Ascending aorta (tissue), 2 donors: ENCODE measurements around the gene PIBF1. TPM values are rescaled to one million over a fixed set of nuclear protein-coding genes. Genes with fewer than 3 reads are reported as not detected.
A peak's percentile ranks its signal among the peaks of the same experiment; 100 is the strongest.

ENCODE experiments used
- DNase-seq, 2 donors: peaks; one replicate each; pipeline ENCODE4 v3.0.0-alpha.2; 2019; ENCODE audit warnings: low spot score in 2 of 2
- H3K27ac ChIP-seq, 2 donors: fragments of 200-600 bp; sonication (generic); one replicate each; pipeline ENCODE4 v1.5.1; 2016 to 2017; ENCODE audit warnings: mild to moderate bottlenecking in 1 of 2
- H3K27me3 ChIP-seq: fragments of 200-600 bp; sonication (generic); one replicate; pipeline ENCODE4 v1.5.1; 2017
- H3K36me3 ChIP-seq, 2 donors: fragments of 200-600 bp; sonication (generic); one replicate each; pipeline ENCODE4 v1.5.1; 2016
- H3K4me1 ChIP-seq, 2 donors: fragments of 200-600 bp; sonication (generic); one replicate each; pipeline ENCODE4 v1.5.1; 2016 to 2017; ENCODE audit warnings: mild to moderate bottlenecking in 1 of 2
- H3K4me3 ChIP-seq, 2 donors: fragments of 200-600 bp; sonication (generic); one replicate each; pipeline ENCODE4 v1.5.1; 2016 to 2017; ENCODE audit warnings: mild to moderate bottlenecking in 1 of 2
- H3K9me3 ChIP-seq, 2 donors: fragments of 200-600 bp; sonication (generic); one replicate each; pipeline ENCODE4 v1.5.1; 2016
- CTCF ChIP-seq, 3 experiments: fragments of 200-600 bp in 2 of 3; fragments of 450-650 bp in 1 of 3; sonication (generic) in 2 of 3; IDR thresholded peaks; one replicate each; pipeline ENCODE4 v1.5.1; 2016 to 2019; ENCODE audit warnings: antibody characterized with exemption in 3 of 3, mild to moderate bottlenecking in 1 of 3, moderate library complexity in 1 of 3
- intact Hi-C: fragments of 100-400 bp; cut with DNase I; formaldehyde crosslinking; loops from one replicate; pipeline ENCODE4 v1.15.1; 2023
- total RNA-seq: library from RNA; depleted of rRNA; stranded (reverse); fragments of >200 nt; gene quantifications from one replicate; pipeline ENCODE4 v1.1.0, GENCODE V29; 2016

PIBF1 gene
- total RNA-seq = 17.0 TPM

DNA sequence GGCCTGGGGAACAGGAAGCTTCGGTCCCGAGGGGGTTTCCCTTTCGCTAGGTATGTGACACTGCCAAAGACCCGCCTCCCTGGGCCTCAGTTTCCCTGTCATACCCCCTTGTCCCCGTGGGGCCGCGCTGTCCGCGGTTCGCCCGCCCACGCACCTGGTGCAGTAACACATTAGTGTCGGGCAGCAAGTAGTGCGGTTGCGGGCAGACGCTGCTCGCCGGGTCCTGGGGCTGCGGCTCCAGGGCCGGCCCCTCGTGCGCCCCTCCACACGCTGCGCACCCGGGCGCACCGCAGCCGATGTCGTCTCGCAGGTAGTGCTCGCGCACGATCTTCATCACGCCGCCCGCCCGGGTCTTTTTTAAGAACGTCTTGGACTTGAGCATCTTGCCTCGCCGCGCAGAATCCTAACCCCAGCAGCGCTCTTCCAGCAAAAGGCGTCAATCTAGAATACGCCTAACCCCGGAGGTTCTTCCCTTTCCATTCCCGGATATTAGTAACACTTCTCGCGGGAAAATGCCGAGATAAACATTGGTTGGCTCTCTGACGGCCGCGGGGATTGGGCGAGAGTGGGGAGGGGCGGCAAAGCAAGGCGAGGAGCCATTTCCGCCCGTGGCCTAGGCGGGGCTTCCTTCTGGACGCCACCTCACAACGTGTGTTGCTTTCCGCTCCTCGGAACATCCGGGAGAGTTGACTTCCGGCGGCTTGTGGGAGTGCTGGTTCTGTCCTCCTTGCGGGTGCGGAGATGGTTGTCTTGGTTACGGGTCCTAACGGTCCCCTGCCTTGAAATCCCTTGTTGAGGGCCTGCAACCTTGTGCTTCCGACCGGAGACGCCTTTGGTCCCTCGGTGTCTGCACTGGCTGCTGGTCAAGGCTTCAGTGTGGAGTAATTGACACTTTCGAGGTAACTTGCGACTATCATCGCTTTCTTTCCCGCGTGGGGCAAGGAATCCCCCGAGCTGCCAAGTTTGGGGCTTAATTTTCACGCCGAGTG lies at the start of gene PIBF1, which contains the start of gene DIS3:
Gene PIBF1 (plus strand): TSS at position 683 of the 989 bp plus-strand sequence. CDS start 1,337 bp downstream, outside the sequence.
Gene DIS3 (minus strand): TSS at position 450 of the 989 bp plus-strand sequence. CDS start 68 bp downstream, at position 382.
- Histone ChIP-seq H3K4me1 (peaks cover 0 to 21% of the 10 kb centered on the region in 2 donors), H3K4me3 (peak within 1 kb of the TSS; percentile 88 to 92), H3K36me3 (peaks cover 15 to 25% of the 10 kb centered on the region in 2 donors), H3K27me3 (no peaks in the 10 kb centered on the region), H3K9me3 (no peaks in the 10 kb centered on the region), H3K27ac (peak within 1 kb of the TSS; percentile 85 to 92)
- no peak for TF ChIP-seq CTCF (IDR thresholded peaks at IDR 0.05)
- DNase-seq = peak; percentile 93 to 99
- intact Hi-C loops = loop anchor here (1.0 to 10.0 kb wide), 3 partner anchors 54 to 1353 kb away; partner anchors contain the start of genes BORA, KLF12 and MZT1

- H3K4me1 ChIP-seq = no peaks in the 10 kb centered on the region
- no peak for TF ChIP-seq CTCF (IDR thresholded peaks at IDR 0.05)
- no peaks in the 10 kb centered on the region for H3K36me3 ChIP-seq
- no peak overlapping the region for H3K27ac ChIP-seq
- H3K4me3 ChIP-seq = no peak overlapping the region
- no peak for DNase-seq
- H3K27me3 ChIP-seq = no peaks in the 10 kb centered on the region
- H3K9me3 ChIP-seq = no peaks in the 10 kb centered on the region
- intact Hi-C loops = no loop called here
Measured at GRCh38 chr13:72737033-72737432, 44.9 kb upstream of the PIBF1 start.

DNA sequence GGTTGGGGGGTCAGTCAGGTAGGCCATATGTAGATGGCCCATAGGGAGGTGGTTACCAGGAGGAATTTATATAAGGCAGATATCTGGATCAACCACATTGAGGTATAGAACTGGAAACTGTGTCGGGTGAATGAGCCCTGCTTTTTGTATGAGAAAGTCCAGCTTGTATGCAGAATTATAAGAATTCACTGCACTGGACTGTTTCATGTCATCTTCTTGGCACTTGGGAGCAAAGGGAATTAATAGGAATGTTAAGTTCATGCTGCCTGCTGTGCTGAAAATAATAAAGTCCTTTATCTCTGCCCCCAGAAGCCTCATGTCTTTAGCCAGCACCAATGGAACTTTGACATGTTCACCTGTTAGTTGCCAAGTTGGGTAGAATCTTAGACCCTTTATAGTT lies 41.9 kb upstream of the PIBF1 start:
- Histone ChIP-seq H3K4me3 (no peak overlapping the region), H3K4me1 (no peaks in the 10 kb centered on the region), H3K27me3 (no peaks in the 10 kb centered on the region), H3K36me3 (peaks cover under 1 to 3% of the 10 kb centered on the region in 2 donors), H3K9me3 (no peaks in the 10 kb centered on the region), H3K27ac (no peak overlapping the region)
- intact Hi-C loops = no loop called here
- DNase-seq = no peak
- no peak for TF ChIP-seq CTCF (IDR thresholded peaks at IDR 0.05)

DNA sequence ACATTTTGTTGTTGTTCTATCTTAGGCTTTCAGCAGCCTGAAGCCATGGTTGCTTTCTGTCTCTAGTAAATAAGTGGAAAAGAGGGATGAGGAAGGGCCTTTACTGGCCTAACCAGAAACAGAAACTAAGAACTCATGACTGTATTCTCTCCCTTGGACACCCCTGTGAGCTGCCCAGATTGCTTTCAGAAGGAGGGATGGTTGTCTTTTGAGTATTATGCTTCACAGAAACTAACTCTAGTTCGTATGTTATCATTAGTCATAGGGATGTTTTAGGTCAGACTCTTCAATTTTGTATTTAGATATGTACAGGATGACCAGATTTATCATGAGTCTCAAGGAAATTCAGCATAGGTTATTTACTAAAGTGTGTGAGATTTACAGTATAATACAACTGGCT lies 36.7 kb upstream of the PIBF1 start:
- no peaks in the 10 kb centered on the region for H3K9me3 ChIP-seq
- H3K36me3 ChIP-seq = peaks cover 16 to 17% of the 10 kb centered on the region in 2 donors
- no peak for TF ChIP-seq CTCF (IDR thresholded peaks at IDR 0.05)
- intact Hi-C loops = no loop called here
- H3K4me3 ChIP-seq = no peak overlapping the region
- no peak for DNase-seq
- no peak overlapping the region for H3K27ac ChIP-seq
- H3K4me1 ChIP-seq = no peaks in the 10 kb centered on the region
- no peaks in the 10 kb centered on the region for H3K27me3 ChIP-seq

DNA sequence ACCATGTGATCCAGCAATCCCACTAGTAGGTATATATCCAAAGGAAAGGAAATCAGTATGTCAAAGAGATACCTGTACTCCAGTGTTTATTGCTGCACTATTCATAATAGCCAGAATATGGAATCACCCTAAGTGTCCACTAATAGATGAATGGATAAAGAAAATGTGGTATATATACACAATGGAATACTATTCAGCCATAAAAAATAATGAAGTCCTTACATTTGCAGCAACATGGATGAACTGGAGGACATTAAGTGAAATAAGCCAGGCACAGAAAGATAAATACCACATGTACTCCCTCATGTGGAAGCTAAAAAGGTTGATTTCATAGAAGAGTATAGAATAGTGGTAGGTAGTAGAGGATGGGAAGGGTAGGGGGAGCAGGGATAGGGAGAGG lies 30.7 kb upstream of the PIBF1 start:
- Histone ChIP-seq H3K27me3 (no peaks in the 10 kb centered on the region), H3K36me3 (peaks cover 37% of the 10 kb centered on the region in 2 donors), H3K9me3 (no peaks in the 10 kb centered on the region), H3K27ac (no peak overlapping the region), H3K4me1 (no peaks in the 10 kb centered on the region), H3K4me3 (no peak overlapping the region)
- DNase-seq = no peak
- intact Hi-C loops = no loop called here
- no peak for TF ChIP-seq CTCF (IDR thresholded peaks at IDR 0.05)
